NOMO-1 (cell line): ENCODE data around the gene EBI3.
"Not testable (repeated sequence)": the region's sequence is repeated elsewhere in the genome, so short reads cannot be mapped to it uniquely, and the experiment has no call there.

Experiments used
- DNase-seq, 2 experiments: peaks; one replicate each; lab custom pipeline; 2025; ENCODE audit not compliant: unreplicated experiment in 2 of 2; lab: John Stamatoyannopoulos, UW

EBI3 gene

GRCh38 chr19:4274321-4274686 is 45.0 kb downstream of the EBI3 start:
- not testable (repeated sequence) for DNase-seq

GRCh38 chr19:4277191-4277696 is 47.9 kb downstream of the EBI3 start:
- no peak for DNase-seq

GRCh38 chr19:4278010-4278409 is 48.7 kb downstream of the EBI3 start:
- no peak for DNase-seq

GRCh38 chr19:4278419-4279266 is 49.3 kb downstream of the EBI3 start, which contains the start of gene SHD:
TSS of gene SHD (plus strand) at chr19:4279266. CDS start at chr19:4280064, 798 bp downstream.
- no peak for DNase-seq

- no peak for DNase-seq
Measured at GRCh38 chr19:4279267-4279529, 49.9 kb downstream of the EBI3 start.

GRCh38 chr19:4279530-4280422 is 50.5 kb downstream of the EBI3 start:
- no peak for DNase-seq

GRCh38 chr19:4284176-4284958 is 55.0 kb downstream of the EBI3 start:
- no peak for DNase-seq

- DNase-seq: no peak
Measured at GRCh38 chr19:4284974-4285373, 55.7 kb downstream of the EBI3 start.

- not testable (repeated sequence) for DNase-seq
Measured at GRCh38 chr19:4286141-4286540, 56.8 kb downstream of the EBI3 start.
